Brain microvascular endothelial cell (primary cell): ENCODE results near the gene IL33.

ENCODE experiments used
- DNase-seq: peaks from one replicate; pipeline ENCODE4 v3.0.0-alpha.2; 2020
- H3K27ac ChIP-seq: fragments of 250-450 bp; sonication (Bioruptor Pico); 2 replicates; pipeline ENCODE4 v1.5.1; 2020; ENCODE audit warnings: mild to moderate bottlenecking, moderate library complexity
- H3K27me3 ChIP-seq: fragments of 250-450 bp; sonication (Bioruptor Pico); replicated peaks from 2 replicates; pipeline ENCODE4 v1.5.1; 2020; ENCODE audit warnings: mild to moderate bottlenecking
- H3K36me3 ChIP-seq: fragments of 250-450 bp; sonication (Bioruptor Pico); replicated peaks from 2 replicates; pipeline ENCODE4 v1.5.1; 2020; ENCODE audit warnings: mild to moderate bottlenecking
- H3K4me3 ChIP-seq: 2 replicates; pipeline ENCODE4 v1.5.1; 2011; ENCODE audit warnings: low read depth, mild to moderate bottlenecking, control low read depth, low read length, moderate library complexity
- in situ Hi-C: cut with HindIII; loops from 2 replicates; pipeline ENCODE4 v1.10.0; 2017; ENCODE audit warnings: low sequenced_read_pairs, low pct_ligation_motif_present
- TF ChIP-seq, protein P1 (sequence below): IDR thresholded peaks from 2 replicates; pipeline ENCODE4 v1.5.1; 2011; ENCODE audit warnings: low read depth, mild to moderate bottlenecking, moderate library complexity, low read length, control low read depth, inconsistent platforms; ENCODE audit errors: missing control alignments

Gene IL33

GRCh38 chr9:6305954-6306563 is 90.5 kb downstream of the IL33 start:
- H3K27me3 ChIP-seq, result no peaks in the 10 kb centered on the region
- H3K36me3 ChIP-seq, result no peaks in the 10 kb centered on the region
- no peak for DNase-seq
- H3K4me3 ChIP-seq, result no peak overlapping the region
- in situ Hi-C loops, result no loop called here
- H3K27ac ChIP-seq, result no peak overlapping the region
- TF ChIP-seq, protein P1, sequence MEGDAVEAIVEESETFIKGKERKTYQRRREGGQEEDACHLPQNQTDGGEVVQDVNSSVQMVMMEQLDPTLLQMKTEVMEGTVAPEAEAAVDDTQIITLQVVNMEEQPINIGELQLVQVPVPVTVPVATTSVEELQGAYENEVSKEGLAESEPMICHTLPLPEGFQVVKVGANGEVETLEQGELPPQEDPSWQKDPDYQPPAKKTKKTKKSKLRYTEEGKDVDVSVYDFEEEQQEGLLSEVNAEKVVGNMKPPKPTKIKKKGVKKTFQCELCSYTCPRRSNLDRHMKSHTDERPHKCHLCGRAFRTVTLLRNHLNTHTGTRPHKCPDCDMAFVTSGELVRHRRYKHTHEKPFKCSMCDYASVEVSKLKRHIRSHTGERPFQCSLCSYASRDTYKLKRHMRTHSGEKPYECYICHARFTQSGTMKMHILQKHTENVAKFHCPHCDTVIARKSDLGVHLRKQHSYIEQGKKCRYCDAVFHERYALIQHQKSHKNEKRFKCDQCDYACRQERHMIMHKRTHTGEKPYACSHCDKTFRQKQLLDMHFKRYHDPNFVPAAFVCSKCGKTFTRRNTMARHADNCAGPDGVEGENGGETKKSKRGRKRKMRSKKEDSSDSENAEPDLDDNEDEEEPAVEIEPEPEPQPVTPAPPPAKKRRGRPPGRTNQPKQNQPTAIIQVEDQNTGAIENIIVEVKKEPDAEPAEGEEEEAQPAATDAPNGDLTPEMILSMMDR, result peak; percentile 43
